NCI-H82 treated with DMSO at 0.1 percent for 48 hours (cell line): ENCODE data around the gene COL6A5.

Experiments used
- DNase-seq: peaks from one replicate; lab custom pipeline; 2025; ENCODE audit not compliant: unreplicated experiment; lab: John Stamatoyannopoulos, UW

The COL6A5 gene

DNA sequence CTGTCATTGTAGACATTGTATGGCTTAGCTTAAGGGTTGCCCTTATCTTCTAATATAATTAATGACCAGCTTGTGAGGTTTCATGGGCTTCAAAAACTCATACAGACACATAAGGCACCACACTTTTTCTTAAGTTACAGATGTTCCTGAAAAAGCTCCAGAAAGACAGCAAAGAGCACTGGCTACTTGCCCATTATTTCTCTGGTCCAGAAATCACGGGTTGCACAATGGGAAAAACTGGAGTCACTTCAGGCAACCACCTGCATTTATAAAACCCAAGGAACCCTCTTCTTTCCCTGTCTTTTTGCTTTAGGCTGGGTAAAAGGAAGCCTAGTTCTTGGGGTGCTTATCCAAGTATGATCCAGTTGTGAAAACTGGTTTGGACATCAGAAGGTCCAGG, 169.2 kb downstream of the COL6A5 start:
- DNase-seq = no peak

DNA sequence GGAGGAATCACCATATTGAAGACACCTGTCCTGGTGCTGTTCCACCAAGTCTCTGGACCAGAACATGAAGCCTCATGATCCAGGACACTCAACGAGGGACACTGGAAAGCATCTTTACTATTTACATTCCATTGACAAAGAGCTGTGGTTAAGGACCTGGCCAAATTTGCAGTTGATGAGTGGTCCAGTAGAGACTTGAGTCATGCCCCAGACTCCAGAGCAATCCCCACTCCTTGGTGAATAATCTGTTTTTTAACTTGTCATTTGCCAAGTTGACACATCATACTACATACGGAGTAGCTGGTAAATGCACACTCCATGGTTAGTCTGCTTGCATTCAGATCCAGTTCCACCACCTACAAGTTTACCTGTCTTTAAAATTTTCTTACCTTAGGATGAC, 170.3 kb downstream of the COL6A5 start:
- DNase-seq = no peak

DNA sequence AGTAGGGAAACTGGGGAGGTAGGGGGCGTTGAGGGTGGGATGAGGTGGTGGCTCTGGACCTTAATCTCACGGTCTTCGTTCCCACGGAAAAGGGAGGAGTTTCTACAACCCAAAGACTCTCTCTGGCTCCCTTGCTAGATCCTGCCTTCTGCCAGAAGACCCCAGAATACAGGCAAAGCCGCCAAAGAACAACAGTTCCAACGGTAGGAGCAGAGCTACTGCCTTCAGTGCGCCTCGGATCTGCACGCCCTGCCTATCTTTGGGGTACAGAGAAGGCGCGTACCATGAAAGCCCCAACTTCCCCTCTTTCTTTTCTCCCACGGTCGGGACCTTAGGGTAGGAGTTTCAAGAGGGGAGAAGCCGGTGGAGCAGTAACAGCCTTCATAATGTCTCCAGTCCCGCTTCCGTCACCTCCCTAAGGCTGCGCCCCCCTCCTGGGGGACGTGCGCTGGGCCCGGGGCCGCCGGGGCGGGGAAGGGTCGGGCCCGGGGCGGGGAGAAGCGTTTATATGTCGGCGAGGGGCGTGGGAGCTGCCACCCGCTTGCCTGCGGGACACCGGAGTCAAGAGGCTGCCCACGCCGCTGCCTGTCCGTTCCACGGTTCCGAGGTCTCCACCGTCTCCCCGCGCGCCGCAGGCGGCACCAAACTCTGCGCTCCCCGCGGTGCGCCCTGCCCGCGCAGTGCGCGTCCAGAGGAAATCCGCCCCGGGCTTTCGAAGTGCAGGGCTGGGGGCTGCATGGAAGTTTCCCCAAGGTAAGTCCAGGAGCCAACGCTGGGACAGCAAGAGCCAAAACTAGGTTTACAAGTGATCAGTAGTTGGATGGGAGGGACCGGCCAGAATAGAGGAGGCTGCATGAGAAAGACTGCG, 171.4 kb downstream of the COL6A5 start, which contains the start of gene COL6A6:
COL6A6 (plus strand) TSS at position 533 of the 868 bp plus-strand sequence. CDS start 43,188 bp downstream, outside the sequence.
- no peak for DNase-seq

DNA sequence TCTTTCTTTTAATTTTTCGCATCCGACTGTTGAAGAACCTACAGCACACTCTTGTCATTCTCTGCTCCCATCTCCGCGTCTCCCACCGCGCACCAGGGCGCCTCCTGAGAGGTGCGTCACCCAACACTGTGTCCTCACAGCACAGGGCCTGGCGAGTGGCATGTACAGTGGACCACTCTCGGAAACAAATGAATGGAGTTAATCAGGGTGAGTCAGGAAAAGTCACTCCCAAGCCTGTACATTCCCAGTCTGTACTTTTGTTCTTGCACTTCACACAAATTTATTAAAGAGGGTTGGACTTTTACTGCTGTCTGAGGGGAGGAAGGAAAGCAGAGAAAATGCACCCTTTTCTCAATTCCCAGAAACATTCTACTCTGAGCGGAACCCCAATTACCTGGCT, 172.1 kb downstream of the COL6A5 start:
- DNase-seq = no peak

DNA sequence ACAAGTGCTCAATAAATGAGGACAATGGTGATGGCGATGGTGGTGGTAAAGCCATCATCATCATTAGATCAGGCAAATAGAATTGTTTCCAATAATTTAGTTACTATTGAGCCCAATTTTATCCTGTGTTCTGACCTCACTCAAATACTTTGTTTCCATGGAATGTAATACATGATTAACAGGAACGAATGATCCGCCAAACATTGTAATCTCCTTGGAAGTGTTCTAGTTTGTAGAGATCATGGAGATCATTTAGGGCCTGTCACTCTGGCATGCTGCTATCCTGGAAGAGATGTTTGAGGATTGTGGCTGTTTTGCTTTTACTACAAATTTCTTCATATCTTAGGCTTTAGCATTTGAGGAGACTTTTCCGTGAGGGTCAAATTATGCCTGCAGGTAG, 174.3 kb downstream of the COL6A5 start:
- DNase-seq = no peak

DNA sequence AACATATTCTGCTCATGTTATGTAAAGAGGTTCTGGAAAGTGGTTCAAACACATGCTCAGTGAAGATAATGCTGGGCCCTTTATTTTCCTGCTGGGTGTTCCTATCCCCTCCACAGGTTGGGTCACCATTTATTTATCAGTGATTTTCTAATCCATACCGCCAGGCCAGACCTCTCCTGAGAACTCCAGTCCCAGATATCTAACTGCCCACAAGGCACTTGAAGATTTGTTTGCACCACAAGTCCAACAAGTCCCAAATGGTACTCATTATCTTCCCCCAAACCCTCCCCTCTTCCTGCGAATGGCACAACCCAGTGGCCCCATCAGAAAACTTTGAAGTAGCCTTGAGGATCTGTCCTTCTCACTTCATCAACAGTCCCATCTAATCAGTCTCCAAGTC, 176.9 kb downstream of the COL6A5 start:
- DNase-seq = no peak

DNA sequence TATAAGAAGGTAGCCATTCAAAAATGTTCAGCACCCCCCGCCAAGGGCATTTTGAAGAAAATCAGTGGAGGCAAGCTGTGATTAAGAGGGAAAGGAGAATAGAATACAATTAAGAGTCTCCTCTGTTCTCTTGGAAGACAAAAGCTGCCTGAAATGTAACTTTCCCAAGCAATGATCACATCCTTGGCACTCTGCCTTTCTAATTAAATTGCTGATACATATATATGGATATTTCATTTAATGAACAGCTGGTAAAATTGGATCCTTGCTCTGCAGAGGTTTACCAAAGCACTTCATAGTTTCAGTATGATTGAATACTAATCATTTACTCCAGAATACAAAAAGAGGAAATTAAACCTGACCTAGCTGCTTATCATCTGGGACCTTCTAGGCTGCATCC, 182.0 kb downstream of the COL6A5 start:
- DNase-seq = no peak

DNA sequence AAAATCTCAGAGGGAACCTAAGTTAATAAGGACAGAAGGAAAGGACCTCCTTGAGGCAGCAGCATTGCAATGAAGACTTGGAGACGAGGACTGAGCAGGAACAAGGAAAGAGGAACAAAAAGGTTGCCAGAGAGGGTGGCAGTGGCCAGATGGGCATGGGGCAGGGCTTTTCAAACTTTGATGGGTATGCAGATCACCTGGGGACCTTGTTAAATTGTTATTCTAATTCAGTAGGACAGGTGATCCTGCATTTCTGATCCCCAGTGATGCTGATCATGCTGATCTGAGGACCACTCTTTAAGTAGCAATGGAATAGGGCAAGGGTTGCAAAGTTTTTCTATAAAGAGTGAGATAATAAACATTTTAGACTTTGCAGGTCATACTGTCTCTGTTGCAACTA, 182.6 kb downstream of the COL6A5 start:
- no peak for DNase-seq

DNA sequence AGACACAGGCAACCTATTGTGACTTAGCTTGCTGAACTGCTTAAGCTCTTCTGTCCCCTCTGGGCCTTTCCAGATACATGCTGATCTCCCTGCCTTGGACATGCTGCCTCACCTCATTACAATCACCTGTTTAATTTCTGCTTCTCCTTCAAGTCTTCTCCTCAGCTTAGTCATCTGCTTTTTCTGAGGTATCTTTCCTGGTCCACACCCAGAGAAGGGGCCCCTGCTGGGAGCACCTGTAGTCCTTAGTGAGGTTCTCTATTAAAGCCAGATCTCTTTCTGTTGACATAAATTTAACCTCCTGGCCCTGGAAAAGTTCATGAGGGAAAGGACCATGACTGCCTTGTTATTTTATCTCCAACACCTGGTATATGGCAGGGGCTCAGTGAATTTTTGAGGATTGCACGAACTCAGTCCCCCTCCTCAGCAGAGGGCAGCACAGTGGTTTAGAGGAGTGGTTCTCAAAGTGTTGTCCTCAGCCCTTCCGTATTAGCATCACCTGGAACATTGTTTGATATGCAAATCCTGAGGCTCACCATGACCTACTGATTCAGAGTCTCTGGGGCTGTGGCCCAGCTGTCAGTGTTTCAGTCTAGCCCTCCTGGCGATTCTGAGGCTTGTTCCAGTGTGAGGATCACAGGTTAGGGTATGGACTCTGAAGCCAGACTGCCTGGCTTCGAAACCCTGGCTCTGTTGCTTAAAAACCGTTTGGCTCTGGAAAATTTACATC, 184.2 kb downstream of the COL6A5 start:
- DNase-seq = no peak

DNA sequence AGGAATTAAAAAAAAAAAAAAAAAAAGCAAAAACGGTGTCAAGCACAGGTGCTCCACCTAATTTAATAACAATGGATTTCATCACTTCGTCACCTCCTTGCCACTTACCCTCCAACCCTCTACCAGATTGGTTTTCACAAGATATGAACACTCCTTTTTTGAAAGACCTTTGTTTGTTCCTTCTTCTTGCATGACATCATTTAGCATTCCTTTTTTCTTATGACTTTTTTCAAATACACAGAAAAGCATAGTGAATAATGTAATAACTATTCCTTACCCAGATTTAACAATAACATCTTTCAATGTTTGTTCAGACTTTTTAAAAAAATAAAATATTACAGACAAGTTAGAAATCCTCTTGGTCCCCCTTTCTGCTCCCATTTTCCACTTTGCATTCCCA, 187.8 kb downstream of the COL6A5 start:
- DNase-seq = no peak
